Upper lobe of left lung (tissue), 6 donors: ENCODE measurements around the gene ELF1. TPM values are rescaled to one million over a fixed set of nuclear protein-coding genes. Genes with fewer than 3 reads are reported as not detected.
A peak's percentile ranks its signal among the peaks of the same experiment; 100 is the strongest.

Source experiments
- ATAC-seq, 2 donors: fragments of 200-7000 bp; cut with Tn5 transposase; one replicate each; pipeline ENCODE4 v1.9.1; 2022; ENCODE audit warnings: mild to moderate bottlenecking in 2 of 2, moderate library complexity in 2 of 2; ENCODE audit not compliant: low FRiP score in 2 of 2
- DNase-seq, 2 donors: peaks; one replicate each; pipeline ENCODE4 v3.0.0-alpha.2; 2019 to 2020
- H3K27ac ChIP-seq, 4 donors: fragments of 200-600 bp; sonication (generic); one replicate each; pipeline ENCODE4 v1.5.1; 2016 to 2019
- H3K27me3 ChIP-seq, 4 donors: fragments of 200-600 bp; sonication (generic); one replicate each; pipeline ENCODE4 v1.5.1; 2017 to 2019
- H3K36me3 ChIP-seq, 4 donors: fragments of 200-600 bp; sonication (generic); one replicate each; pipeline ENCODE4 v1.5.1; 2016 to 2019
- H3K4me1 ChIP-seq, 4 donors: fragments of 200-600 bp; sonication (generic); one replicate each; pipeline ENCODE4 v1.5.1; 2018 to 2019
- H3K4me3 ChIP-seq, 4 donors: fragments of 200-600 bp; sonication (generic); one replicate each; pipeline ENCODE4 v1.5.1; 2017 to 2019; ENCODE audit warnings: mild to moderate bottlenecking in 2 of 4, moderate library complexity in 1 of 4
- H3K9me3 ChIP-seq, 4 donors: fragments of 200-600 bp; sonication (generic); one replicate each; pipeline ENCODE4 v1.5.1; 2018 to 2019
- EP300 ChIP-seq, 4 donors: sonication (generic); formaldehyde crosslinking; IDR thresholded peaks; one replicate each; pipeline ENCODE4 v1.5.1; 2017; ENCODE audit warnings: antibody characterized with exemption in 4 of 4, control low read depth in 2 of 4
- POLR2A ChIP-seq, 4 donors: fragments of 450-650 bp; IDR thresholded peaks; one replicate each; pipeline ENCODE4 v1.5.1; 2016 to 2017; ENCODE audit warnings: antibody characterized with exemption in 4 of 4, mild to moderate bottlenecking in 2 of 4
- POLR2AphosphoS5 ChIP-seq, 2 donors: sonication (generic); formaldehyde crosslinking; IDR thresholded peaks; one replicate each; pipeline ENCODE4 v1.5.1; 2017; ENCODE audit warnings: antibody characterized with exemption in 2 of 2
- WGBS, 2 donors: methylation state at CpG; one replicate each; pipeline ENCODE4 v1.1.5; 2017 to 2018; 5-methylcytosine and 5-hydroxymethylcytosine counted together
- total RNA-seq, 6 donors: library from RNA; depleted of rRNA in 4 of 6; stranded (reverse); fragments of >200 nt in 4 of 6; gene quantifications; one replicate each; pipeline versions ENCODE4 v1.1.0 to v1.2.1, GENCODE V29; 2016 to 2021
- TF ChIP-seq, protein P1 (sequence below), 6 experiments: fragments of 450-650 bp in 4 of 6; fragments of 200-600 bp in 2 of 6; sonication (generic) in 2 of 6; IDR thresholded peaks; one replicate each; pipeline ENCODE4 v1.5.1; 2016 to 2019; ENCODE audit warnings: antibody characterized with exemption in 6 of 6
- donor health status: DM: no; HTN: no; CAD: no; lungs with moderate emphysema.
- donor health status: DM: no; HTN: yes; CAD: no; lungs with severe emphysema.

Gene ELF1
- total RNA-seq, 6 donors from 2014 or later = 52.6 to 134 (median 78.6) TPM

DNA sequence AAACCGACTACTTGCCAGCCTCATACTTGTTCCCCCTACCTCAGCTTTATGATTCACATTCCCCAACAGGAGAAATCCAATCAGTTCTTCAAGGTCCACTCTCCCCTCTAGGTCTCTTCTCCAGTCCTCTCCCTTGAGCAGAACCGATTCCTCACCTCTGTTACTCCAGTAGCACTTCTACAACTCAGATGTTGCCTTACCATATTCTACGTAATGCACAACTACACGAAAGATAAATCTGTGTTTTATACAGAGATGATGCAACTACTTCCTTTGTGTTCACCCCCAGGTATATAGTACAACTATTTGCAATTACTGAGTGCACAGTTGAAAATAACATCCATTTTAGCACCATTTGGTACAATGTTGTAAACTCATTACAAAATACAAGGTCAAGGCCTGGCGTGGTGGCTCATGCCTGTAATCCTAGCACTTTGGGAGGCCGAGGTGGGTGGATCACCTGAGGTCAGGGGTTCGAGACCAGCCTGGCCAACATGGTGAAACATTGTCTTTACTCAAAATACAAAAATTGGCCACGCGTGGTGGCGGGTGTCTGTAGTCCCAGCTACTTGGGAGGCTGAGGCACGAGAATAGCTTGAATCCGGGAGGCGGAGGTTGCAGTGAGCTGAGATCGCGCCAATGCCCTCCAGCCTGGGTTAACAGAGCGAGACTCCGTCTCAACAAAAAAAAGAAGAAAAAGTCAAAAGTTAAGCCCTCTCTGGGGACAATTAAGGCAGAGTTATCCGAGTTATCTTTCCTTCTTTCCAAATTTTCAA lies 39.4 kb upstream of the ELF1 start:
- no peaks in the 10 kb centered on the region for H3K36me3 ChIP-seq
- H3K27ac ChIP-seq = peak overlapping the region; percentile 89 to 99 (median 96)
- no peaks in the 10 kb centered on the region for H3K9me3 ChIP-seq
- DNase-seq = no peak
- ATAC-seq = no peak
- 85 to 89% methylated on average over 18 of the region's 18 CpGs for WGBS, 2 donors
- no peak for TF ChIP-seq EP300 (IDR thresholded peaks at IDR 0.05)
- TF ChIP-seq POLR2AphosphoS5 (IDR thresholded peaks at IDR 0.05) = no peak
- TF ChIP-seq POLR2A (IDR thresholded peaks at IDR 0.05) = no peak
- TF ChIP-seq, protein P1, sequence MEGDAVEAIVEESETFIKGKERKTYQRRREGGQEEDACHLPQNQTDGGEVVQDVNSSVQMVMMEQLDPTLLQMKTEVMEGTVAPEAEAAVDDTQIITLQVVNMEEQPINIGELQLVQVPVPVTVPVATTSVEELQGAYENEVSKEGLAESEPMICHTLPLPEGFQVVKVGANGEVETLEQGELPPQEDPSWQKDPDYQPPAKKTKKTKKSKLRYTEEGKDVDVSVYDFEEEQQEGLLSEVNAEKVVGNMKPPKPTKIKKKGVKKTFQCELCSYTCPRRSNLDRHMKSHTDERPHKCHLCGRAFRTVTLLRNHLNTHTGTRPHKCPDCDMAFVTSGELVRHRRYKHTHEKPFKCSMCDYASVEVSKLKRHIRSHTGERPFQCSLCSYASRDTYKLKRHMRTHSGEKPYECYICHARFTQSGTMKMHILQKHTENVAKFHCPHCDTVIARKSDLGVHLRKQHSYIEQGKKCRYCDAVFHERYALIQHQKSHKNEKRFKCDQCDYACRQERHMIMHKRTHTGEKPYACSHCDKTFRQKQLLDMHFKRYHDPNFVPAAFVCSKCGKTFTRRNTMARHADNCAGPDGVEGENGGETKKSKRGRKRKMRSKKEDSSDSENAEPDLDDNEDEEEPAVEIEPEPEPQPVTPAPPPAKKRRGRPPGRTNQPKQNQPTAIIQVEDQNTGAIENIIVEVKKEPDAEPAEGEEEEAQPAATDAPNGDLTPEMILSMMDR (IDR thresholded peaks at IDR 0.05) = no peak
- peak overlapping the region in 2 of 4 donors; percentile 66 to 84 for H3K4me3 ChIP-seq
- no peaks in the 10 kb centered on the region for H3K27me3 ChIP-seq
- peaks cover 53 to 72% (median 65%) of the 10 kb centered on the region in 4 donors for H3K4me1 ChIP-seq

DNA sequence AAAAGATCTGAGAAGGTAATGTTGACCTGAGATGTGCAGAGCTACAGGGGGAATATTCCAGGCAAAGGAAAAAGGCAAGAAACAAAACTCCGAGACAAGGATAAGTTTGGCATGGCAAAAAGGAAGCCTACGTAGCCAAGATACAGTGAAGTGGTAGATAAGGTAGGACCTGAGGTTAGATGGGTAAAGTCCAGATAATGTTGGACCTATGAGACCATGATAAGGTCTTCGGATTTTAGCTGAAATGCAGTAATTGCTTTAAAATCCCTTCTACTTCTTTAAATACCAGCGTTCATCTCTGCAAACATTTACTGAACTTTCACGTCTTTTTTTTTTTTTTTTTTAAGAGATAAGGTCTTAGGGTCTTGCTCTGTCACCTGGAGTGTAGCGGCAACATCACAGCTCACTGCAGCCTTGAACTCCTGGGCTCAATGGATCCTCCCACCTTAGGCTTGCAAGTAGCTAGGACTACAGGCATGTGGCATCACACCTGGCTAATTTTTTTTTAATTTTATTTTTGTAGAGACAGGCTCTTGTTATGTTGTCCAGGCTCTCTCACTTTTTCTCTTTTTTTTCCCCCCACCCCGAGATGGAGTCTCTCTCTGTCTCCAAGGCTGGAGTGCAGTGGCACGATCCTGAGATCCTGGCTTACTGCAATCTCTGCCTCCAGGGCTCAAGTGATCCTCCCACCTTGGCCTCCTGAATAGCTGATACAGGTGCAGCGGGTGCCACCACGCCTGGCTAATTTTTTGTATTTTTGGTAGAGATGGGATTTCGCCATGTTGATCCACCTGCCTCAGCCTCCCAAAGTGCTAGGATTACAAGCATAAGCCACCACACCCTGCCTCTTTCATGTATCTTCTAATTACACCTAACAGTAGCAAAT lies 38.0 kb upstream of the ELF1 start:
- TF ChIP-seq POLR2AphosphoS5 (IDR thresholded peaks at IDR 0.05) = no peak
- TF ChIP-seq, protein P1 (IDR thresholded peaks at IDR 0.05) = no peak
- TF ChIP-seq POLR2A (IDR thresholded peaks at IDR 0.05) = no peak
- no peak for TF ChIP-seq EP300 (IDR thresholded peaks at IDR 0.05)

DNA sequence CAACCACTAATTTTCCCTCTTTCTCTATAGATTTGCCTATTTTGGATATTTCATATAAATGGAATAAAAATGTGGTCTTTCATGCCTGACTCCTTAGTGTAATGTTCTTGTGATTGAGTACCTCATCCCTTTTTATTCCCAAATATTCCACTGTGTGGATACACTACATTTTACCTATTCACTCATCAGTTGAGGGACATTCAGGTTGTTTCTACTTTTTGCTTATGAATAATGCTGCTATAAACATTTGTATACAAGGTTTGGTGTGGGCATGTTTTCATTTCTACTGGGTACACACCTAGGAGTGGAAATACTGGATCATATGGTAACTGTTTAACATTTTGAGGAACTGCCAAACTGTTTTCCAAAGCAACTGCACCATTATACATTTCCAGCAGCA lies 37.1 kb upstream of the ELF1 start:
- H3K27ac ChIP-seq = no peak overlapping the region
- H3K27me3 ChIP-seq = no peaks in the 10 kb centered on the region
- no peak overlapping the region for H3K4me3 ChIP-seq
- DNase-seq (no peak), ATAC-seq (no peak)
- peaks cover 56 to 72% (median 62%) of the 10 kb centered on the region in 4 donors for H3K4me1 ChIP-seq
- no peaks in the 10 kb centered on the region for H3K36me3 ChIP-seq
- TF ChIP-seq POLR2A (IDR thresholded peaks at IDR 0.05) = no peak
- TF ChIP-seq, protein P1 (IDR thresholded peaks at IDR 0.05) = no peak
- no peak for TF ChIP-seq EP300 (IDR thresholded peaks at IDR 0.05)
- TF ChIP-seq POLR2AphosphoS5 (IDR thresholded peaks at IDR 0.05) = no peak
- H3K9me3 ChIP-seq = no peaks in the 10 kb centered on the region

More for the DNA sequence above, 38.0 kb upstream of the ELF1 start:
- H3K9me3 ChIP-seq = no peaks in the 10 kb centered on the region
- no peaks in the 10 kb centered on the region for H3K36me3 ChIP-seq
- DNase-seq = no peak
- ATAC-seq = no peak
- 86 to 87% methylated on average over 11 of the region's 11 CpGs for WGBS, 2 donors
- no peak overlapping the region for H3K27ac ChIP-seq
- H3K27me3 ChIP-seq = no peaks in the 10 kb centered on the region
- H3K4me1 ChIP-seq = peaks cover 54 to 70% (median 62%) of the 10 kb centered on the region in 4 donors
- no peak overlapping the region for H3K4me3 ChIP-seq

DNA sequence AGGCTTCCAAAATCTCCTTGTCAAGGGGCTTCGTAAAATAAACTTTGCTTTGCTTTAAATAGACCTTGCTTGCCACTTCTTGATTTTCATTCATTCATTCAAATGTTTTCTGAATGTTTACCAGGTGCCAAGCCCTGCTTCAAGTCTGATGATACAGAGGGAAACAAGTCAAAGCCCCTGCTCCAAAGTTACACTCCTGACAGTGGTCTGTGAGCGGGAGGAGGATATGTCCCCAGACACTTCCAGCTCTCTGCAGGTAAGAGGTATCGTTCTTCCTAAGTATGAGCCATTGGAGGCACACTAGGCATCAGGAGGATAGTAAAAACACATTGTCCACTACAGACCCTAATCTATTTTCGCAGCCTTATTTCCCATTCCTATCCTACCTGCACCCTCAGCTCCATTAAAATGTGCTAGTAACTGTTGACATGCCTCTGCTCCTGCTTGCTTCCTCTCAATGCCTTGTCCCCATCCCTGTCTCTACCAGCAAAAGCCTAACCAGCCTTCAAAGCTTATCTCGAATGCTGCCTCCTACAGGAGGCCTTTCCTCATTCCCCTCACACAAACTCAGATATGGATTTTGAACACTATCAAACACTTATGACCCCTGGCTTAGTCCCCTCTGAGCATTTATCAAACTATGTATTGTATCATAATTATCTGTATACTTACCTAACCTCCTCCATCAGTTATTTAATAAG lies 36.0 kb upstream of the ELF1 start:
- Histone ChIP-seq H3K27me3 (no peaks in the 10 kb centered on the region), H3K4me1 (peaks cover 61 to 83% (median 67%) of the 10 kb centered on the region in 4 donors), H3K36me3 (no peaks in the 10 kb centered on the region), H3K9me3 (no peaks in the 10 kb centered on the region), H3K4me3 (no peak overlapping the region), H3K27ac (peak overlapping the region in 2 of 4 donors; percentile 50 to 69)
- DNase-seq (no peak), ATAC-seq (no peak)
- 86 to 89% methylated on average over 5 of the region's 5 CpGs for WGBS, 2 donors
- TF ChIP-seq EP300 (IDR thresholded peaks at IDR 0.05) (no peak), POLR2A (IDR thresholded peaks at IDR 0.05) (no peak)
- TF ChIP-seq, protein P1 (IDR thresholded peaks at IDR 0.05) = no peak
